Measurements from ENCODE around the gene PDZRN3. TPM values are rescaled to one million over a fixed set of nuclear protein-coding genes. Genes with fewer than 3 reads are reported as not detected.

The PDZRN3 gene
- total and polyA plus RNA-seq, 3 experiments from 2014 or later: not detected

DNA sequence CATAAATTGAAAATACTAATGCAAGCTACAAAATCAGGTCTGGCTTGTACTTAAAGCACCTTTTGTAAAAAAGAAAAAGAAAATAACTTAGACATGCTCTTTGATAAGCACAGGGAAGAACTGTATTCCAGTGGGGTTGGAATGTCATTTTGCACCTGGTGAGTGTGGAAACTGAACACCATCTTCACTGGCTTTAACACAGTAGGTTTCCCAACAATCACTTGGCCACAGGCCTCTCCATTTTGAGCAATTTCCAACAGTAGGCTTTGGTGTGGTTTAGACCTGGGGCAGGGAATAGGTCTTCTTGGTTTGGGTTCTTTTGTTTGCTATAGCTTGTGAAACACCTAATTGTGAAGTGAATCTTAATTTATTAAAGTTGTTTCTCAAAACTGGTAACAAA is 18.9 kb downstream of the PDZRN3 start:
- H3K27me3 Mint-ChIP-seq: no peaks in the 10 kb centered on the region
- H3K27ac ChIP-seq (ENCODE audit: low read depth, low read length): no peak overlapping the region
- no peak overlapping the region for H3K4me3 ChIP-seq (ENCODE audit: low read length)
- peaks cover 0 to 3% (median 0%) of the 10 kb centered on the region in 5 donors for H3K9me3 Mint-ChIP-seq
- no peaks in the 10 kb centered on the region for H3K9me3 ChIP-seq (ENCODE audit: low read length)
- DNase-seq: no peak
- no peaks in the 10 kb centered on the region for H3K36me3 Mint-ChIP-seq
- H3K4me3 Mint-ChIP-seq: no peak overlapping the region
- no peaks in the 10 kb centered on the region for H3K27me3 ChIP-seq (ENCODE audit: insufficient read depth, low read length, poor library complexity, severe bottlenecking)
- CTCF ChIA-PET: no interaction called here
- H3K36me3 ChIP-seq (ENCODE audit: insufficient read depth, low read length): no peaks in the 10 kb centered on the region
- H3K4me1 Mint-ChIP-seq: no peaks in the 10 kb centered on the region
- POLR2A ChIA-PET: no interaction called here
- no peak overlapping the region for H3K27ac Mint-ChIP-seq
- H3K4me1 ChIP-seq (ENCODE audit: insufficient read depth, low read length): no peaks in the 10 kb centered on the region

DNA sequence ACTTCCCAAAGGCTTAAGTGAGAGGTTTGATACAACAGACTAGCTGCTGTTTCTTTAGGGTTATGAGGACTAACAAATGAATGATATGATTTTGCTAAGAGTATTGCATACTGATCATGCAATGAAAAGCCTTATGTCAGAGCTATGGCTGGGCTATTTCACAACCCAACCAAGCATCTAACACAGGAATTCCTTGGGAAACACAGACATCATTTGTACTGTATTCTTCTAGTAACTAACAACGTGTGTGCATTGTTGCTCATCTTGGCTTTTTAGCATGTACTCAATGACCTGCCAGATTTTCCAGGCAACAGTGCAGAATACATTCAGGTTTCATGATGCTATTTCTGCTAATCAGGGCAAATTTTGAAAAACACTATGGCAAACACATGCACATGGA is 19.3 kb downstream of the PDZRN3 start:
- CTCF ChIA-PET: no interaction called here
- Histone ChIP-seq H3K9me3 (ENCODE audit: low read length) (no peaks in the 10 kb centered on the region), H3K4me1 (ENCODE audit: insufficient read depth, low read length) (no peaks in the 10 kb centered on the region), H3K27me3 (ENCODE audit: insufficient read depth, low read length, poor library complexity, severe bottlenecking) (no peaks in the 10 kb centered on the region), H3K27ac (ENCODE audit: low read depth, low read length) (no peak overlapping the region), H3K4me3 (ENCODE audit: low read length) (no peak overlapping the region), H3K36me3 (ENCODE audit: insufficient read depth, low read length) (no peaks in the 10 kb centered on the region)
- Mint-ChIP-seq H3K36me3 (no peaks in the 10 kb centered on the region), H3K27ac (no peak overlapping the region), H3K4me3 (no peak overlapping the region), H3K4me1 (no peaks in the 10 kb centered on the region), H3K27me3 (no peaks in the 10 kb centered on the region), H3K9me3 (peaks cover 0 to 3% (median 0%) of the 10 kb centered on the region in 5 donors)
- DNase-seq: no peak
- POLR2A ChIA-PET: no interaction called here

DNA sequence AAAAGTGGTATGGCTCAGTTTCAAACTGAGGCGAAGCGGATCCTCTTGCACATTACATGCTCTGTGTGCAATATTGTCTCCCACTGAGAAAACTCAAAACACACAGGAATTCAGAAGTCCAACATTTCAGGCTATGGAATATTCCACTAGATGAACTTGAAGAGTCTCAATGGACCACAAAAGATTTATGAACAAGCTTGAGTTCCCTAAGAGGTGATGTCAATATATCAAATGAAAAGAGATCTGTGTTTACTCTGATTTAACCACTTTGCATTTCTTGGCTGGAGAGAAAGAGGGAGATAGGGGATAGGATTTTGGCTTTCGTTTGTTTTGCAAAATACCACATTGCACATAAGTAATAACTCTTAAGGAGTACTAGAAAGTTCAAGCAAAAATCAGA is 20.3 kb downstream of the PDZRN3 start:
- ChIA-PET POLR2A (no interaction called here), CTCF (no interaction called here)
- Mint-ChIP-seq H3K27ac (no peak overlapping the region), H3K36me3 (no peaks in the 10 kb centered on the region), H3K4me3 (no peak overlapping the region), H3K9me3 (peaks cover 0 to 3% (median 0%) of the 10 kb centered on the region in 5 donors), H3K27me3 (no peaks in the 10 kb centered on the region), H3K4me1 (no peaks in the 10 kb centered on the region)
- no peak overlapping the region for H3K27ac ChIP-seq (ENCODE audit: low read depth, low read length)
- no peaks in the 10 kb centered on the region for H3K27me3 ChIP-seq (ENCODE audit: insufficient read depth, low read length, poor library complexity, severe bottlenecking)
- no peaks in the 10 kb centered on the region for H3K36me3 ChIP-seq (ENCODE audit: insufficient read depth, low read length)
- H3K4me1 ChIP-seq (ENCODE audit: insufficient read depth, low read length): no peaks in the 10 kb centered on the region
- H3K9me3 ChIP-seq (ENCODE audit: low read length): no peaks in the 10 kb centered on the region
- no peak overlapping the region for H3K4me3 ChIP-seq (ENCODE audit: low read length)
- DNase-seq: no peak

DNA sequence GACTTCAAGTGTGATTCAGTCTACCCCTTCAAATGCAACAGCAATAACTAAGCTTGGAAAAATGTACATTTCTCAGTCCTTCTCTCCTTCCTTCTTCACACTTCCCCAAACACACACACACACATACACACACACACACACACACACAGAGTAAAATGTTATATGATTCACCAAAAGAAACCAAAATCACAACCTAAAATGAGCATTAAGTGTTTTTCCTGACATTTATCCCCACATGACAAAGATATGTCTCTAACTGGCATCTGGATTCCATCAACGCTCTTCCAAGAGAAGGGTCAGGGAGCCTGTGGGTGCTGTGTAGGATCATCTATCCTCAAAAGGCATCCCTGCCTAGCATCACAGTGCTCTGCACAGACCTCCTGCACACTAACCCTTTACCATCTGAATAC is 21.0 kb downstream of the PDZRN3 start:
- no peak for DNase-seq
- ChIA-PET POLR2A (no interaction called here), CTCF (no interaction called here)
- no peaks in the 10 kb centered on the region for H3K4me1 Mint-ChIP-seq
- H3K27ac Mint-ChIP-seq: no peak overlapping the region
- no peaks in the 10 kb centered on the region for H3K27me3 Mint-ChIP-seq
- H3K27me3 ChIP-seq (ENCODE audit: insufficient read depth, low read length, poor library complexity, severe bottlenecking): no peaks in the 10 kb centered on the region
- H3K36me3 Mint-ChIP-seq: no peaks in the 10 kb centered on the region
- no peaks in the 10 kb centered on the region for H3K36me3 ChIP-seq (ENCODE audit: insufficient read depth, low read length)
- no peak overlapping the region for H3K27ac ChIP-seq (ENCODE audit: low read depth, low read length)
- peaks cover 0 to 3% (median 0%) of the 10 kb centered on the region in 5 donors for H3K9me3 Mint-ChIP-seq
- no peaks in the 10 kb centered on the region for H3K9me3 ChIP-seq (ENCODE audit: low read length)
- H3K4me3 ChIP-seq (ENCODE audit: low read length): no peak overlapping the region
- no peak overlapping the region for H3K4me3 Mint-ChIP-seq
- no peaks in the 10 kb centered on the region for H3K4me1 ChIP-seq (ENCODE audit: insufficient read depth, low read length)

DNA sequence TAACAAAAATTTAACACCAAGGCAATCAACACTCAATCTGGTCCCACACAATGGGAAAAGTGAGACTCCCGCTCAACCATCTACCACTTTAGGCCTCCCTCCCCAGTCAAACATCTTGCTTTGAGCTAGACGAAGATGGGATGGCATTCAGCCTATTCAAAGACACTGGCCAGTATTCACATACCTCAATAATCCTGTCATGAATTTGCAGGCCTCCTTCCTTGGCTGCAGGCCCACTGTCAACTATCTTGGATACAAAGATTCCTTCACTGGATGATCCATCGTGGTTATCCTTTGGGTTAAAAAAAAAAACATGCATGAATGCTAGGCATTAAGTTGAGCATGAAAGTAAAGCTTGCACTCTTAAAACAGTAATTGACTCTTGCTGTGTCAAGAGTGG is 22.6 kb downstream of the PDZRN3 start:
- Mint-ChIP-seq H3K4me3 (no peak overlapping the region), H3K27ac (no peak overlapping the region), H3K36me3 (no peaks in the 10 kb centered on the region), H3K27me3 (no peaks in the 10 kb centered on the region), H3K9me3 (peaks cover 0 to 3% (median 0%) of the 10 kb centered on the region in 5 donors), H3K4me1 (no peaks in the 10 kb centered on the region)
- Histone ChIP-seq H3K4me1 (ENCODE audit: insufficient read depth, low read length) (no peaks in the 10 kb centered on the region), H3K27ac (ENCODE audit: low read depth, low read length) (no peak overlapping the region), H3K4me3 (ENCODE audit: low read length) (no peak overlapping the region), H3K9me3 (ENCODE audit: low read length) (no peaks in the 10 kb centered on the region), H3K36me3 (ENCODE audit: insufficient read depth, low read length) (no peaks in the 10 kb centered on the region), H3K27me3 (ENCODE audit: insufficient read depth, low read length, poor library complexity, severe bottlenecking) (no peaks in the 10 kb centered on the region)
- ChIA-PET CTCF (no interaction called here), POLR2A (no interaction called here)
- DNase-seq: no peak

DNA sequence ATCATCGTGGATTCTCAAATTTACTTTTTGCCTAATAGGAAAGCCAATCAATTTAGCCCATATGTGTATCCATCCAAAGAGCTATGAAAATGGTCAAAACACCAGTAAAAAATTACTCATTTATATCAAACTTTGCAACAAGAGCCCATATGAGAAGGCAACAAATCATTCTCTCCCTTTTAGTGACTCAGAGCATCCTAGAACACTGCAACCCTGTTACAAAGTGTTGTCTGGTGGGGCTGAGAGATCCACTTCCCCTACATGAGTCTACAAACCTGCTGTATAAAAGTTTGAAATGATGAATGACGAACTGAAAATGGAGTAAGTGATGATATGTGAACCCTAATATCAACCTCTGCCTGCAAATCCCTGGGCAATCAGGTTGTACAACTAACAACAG is 23.3 kb downstream of the PDZRN3 start:
- H3K36me3 Mint-ChIP-seq: no peaks in the 10 kb centered on the region
- Histone ChIP-seq H3K27ac (ENCODE audit: low read depth, low read length) (no peak overlapping the region), H3K4me1 (ENCODE audit: insufficient read depth, low read length) (no peaks in the 10 kb centered on the region), H3K4me3 (ENCODE audit: low read length) (no peak overlapping the region), H3K27me3 (ENCODE audit: insufficient read depth, low read length, poor library complexity, severe bottlenecking) (no peaks in the 10 kb centered on the region), H3K36me3 (ENCODE audit: insufficient read depth, low read length) (no peaks in the 10 kb centered on the region), H3K9me3 (ENCODE audit: low read length) (no peaks in the 10 kb centered on the region)
- ChIA-PET CTCF (no interaction called here), POLR2A (no interaction called here)
- H3K27me3 Mint-ChIP-seq: no peaks in the 10 kb centered on the region
- H3K4me1 Mint-ChIP-seq: no peaks in the 10 kb centered on the region
- H3K4me3 Mint-ChIP-seq: no peak overlapping the region
- H3K9me3 Mint-ChIP-seq: peaks cover 0 to 3% (median 0%) of the 10 kb centered on the region in 5 donors
- H3K27ac Mint-ChIP-seq: no peak overlapping the region
- DNase-seq: no peak

DNA sequence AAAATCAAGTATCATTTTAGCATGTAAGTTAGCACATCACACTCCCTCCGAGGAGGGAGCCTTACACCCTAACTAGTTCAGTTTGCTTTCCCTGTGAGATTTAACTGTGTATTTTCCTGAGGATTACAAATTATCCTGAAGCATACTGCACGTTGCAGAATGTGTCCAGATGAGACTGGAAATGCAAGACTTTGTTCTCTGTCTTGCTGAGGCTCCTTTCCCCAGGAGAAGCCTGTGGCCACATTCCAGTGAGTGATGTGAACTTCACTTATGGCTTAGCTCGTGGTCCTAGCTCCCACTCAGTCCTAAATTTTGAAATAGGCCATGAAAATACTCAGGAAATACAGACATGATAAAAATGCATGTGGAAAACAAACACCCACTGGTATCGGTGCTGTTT is 23.7 kb downstream of the PDZRN3 start:
- Mint-ChIP-seq H3K27me3 (no peaks in the 10 kb centered on the region), H3K4me1 (no peaks in the 10 kb centered on the region), H3K27ac (no peak overlapping the region), H3K9me3 (peaks cover 0 to 3% (median 0%) of the 10 kb centered on the region in 5 donors), H3K36me3 (no peaks in the 10 kb centered on the region), H3K4me3 (no peak overlapping the region)
- Histone ChIP-seq H3K27me3 (ENCODE audit: insufficient read depth, low read length, poor library complexity, severe bottlenecking) (no peaks in the 10 kb centered on the region), H3K27ac (ENCODE audit: low read depth, low read length) (no peak overlapping the region), H3K9me3 (ENCODE audit: low read length) (no peaks in the 10 kb centered on the region), H3K4me3 (ENCODE audit: low read length) (no peak overlapping the region), H3K36me3 (ENCODE audit: insufficient read depth, low read length) (no peaks in the 10 kb centered on the region), H3K4me1 (ENCODE audit: insufficient read depth, low read length) (no peaks in the 10 kb centered on the region)
- ChIA-PET POLR2A (no interaction called here), CTCF (no interaction called here)
- DNase-seq: no peak

DNA sequence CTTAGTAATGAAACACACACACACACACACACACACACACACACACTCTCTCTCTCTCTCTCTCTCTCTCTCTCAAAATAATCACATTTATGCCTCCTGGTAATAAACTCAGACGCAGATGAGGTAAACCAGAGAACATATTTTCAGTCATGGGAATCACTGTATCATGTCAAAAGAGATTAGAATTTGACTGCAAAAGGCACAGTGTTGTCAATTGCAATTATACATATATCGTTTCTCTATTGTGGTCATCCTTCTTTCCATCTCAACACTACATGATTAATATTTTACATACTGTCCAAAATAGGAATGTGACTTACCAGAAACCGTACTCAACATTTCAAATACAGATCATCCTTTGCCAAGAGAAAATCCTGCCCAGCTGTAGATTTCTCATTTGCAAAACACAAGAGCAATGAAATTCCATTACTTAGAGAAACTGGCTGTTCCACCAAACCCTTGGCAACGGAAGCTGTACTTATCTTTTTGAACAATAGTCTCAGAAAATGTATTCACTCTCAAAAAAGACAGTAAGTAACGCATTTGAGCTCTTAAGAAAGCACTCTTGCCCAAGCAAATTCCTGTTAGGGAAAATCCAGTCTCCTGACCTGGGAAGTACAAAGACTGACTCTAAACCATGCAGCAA is 24.3 kb downstream of the PDZRN3 start:
- Mint-ChIP-seq H3K9me3 (peaks cover 0 to 3% (median 0%) of the 10 kb centered on the region in 5 donors), H3K27me3 (no peaks in the 10 kb centered on the region), H3K27ac (no peak overlapping the region), H3K4me3 (no peak overlapping the region), H3K36me3 (no peaks in the 10 kb centered on the region), H3K4me1 (no peaks in the 10 kb centered on the region)
- Histone ChIP-seq H3K4me1 (ENCODE audit: insufficient read depth, low read length) (no peaks in the 10 kb centered on the region), H3K27me3 (ENCODE audit: insufficient read depth, low read length, poor library complexity, severe bottlenecking) (no peaks in the 10 kb centered on the region), H3K9me3 (ENCODE audit: low read length) (no peaks in the 10 kb centered on the region), H3K27ac (ENCODE audit: low read depth, low read length) (no peak overlapping the region), H3K36me3 (ENCODE audit: insufficient read depth, low read length) (no peaks in the 10 kb centered on the region), H3K4me3 (ENCODE audit: low read length) (no peak overlapping the region)
- POLR2A ChIA-PET: no interaction called here
- no peak for DNase-seq
- CTCF ChIA-PET: no interaction called here

DNA sequence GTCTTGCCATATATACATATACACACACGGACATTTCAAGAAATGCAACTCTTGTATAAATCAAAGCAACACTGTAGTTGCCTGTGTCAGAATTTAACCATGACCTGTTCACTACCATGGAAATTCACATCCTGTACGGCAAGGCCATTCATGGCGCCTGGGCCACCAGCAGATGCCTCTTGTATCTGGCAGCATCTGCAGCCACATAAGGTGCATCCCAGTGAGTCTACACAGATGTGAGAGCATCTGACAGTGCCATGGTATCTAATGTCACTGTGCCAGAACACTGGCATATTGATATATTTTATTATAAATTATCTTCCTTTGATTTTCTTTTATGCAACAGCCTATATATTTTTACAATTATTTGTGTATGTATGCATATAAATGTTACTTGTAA is 25.1 kb downstream of the PDZRN3 start:
- Mint-ChIP-seq H3K27ac (no peak overlapping the region), H3K9me3 (peaks cover 0 to 3% (median 0%) of the 10 kb centered on the region in 5 donors), H3K27me3 (no peaks in the 10 kb centered on the region), H3K4me1 (no peaks in the 10 kb centered on the region), H3K36me3 (no peaks in the 10 kb centered on the region), H3K4me3 (no peak overlapping the region)
- Histone ChIP-seq H3K36me3 (ENCODE audit: insufficient read depth, low read length) (no peaks in the 10 kb centered on the region), H3K27me3 (ENCODE audit: insufficient read depth, low read length, poor library complexity, severe bottlenecking) (no peaks in the 10 kb centered on the region), H3K9me3 (ENCODE audit: low read length) (no peaks in the 10 kb centered on the region), H3K4me1 (ENCODE audit: insufficient read depth, low read length) (no peaks in the 10 kb centered on the region), H3K27ac (ENCODE audit: low read depth, low read length) (no peak overlapping the region), H3K4me3 (ENCODE audit: low read length) (no peak overlapping the region)
- CTCF ChIA-PET: no interaction called here
- DNase-seq: no peak
- POLR2A ChIA-PET: no interaction called here

Data from CD8-positive, alpha-beta memory T cell (primary cell).